Central memory CD8-positive, alpha-beta T cell (primary cell): Measurements from ENCODE around the gene C14orf132.

Experiments
- ATAC-seq: fragments of 150-1000 bp; cut with Tn5 transposase; replicated peaks from 2 replicates; pipeline ENCODE4 v1.10.0; 2022; ENCODE audit warnings: mild to moderate bottlenecking, moderate FRiP score, moderate number of reproducible peaks; ENCODE audit not compliant: poor library complexity, severe bottlenecking; ENCODE audit errors: extremely low read depth
- DNase-seq, 2 donors: peaks; one replicate each; pipeline ENCODE4 v3.0.0; 2021; ENCODE audit warnings: low spot score in 2 of 2
- H3K27ac Mint-ChIP-seq: one replicate; pipeline ENCODE4 v1.8.0; 2022; ENCODE audit warnings: low read depth, mild to moderate bottlenecking, moderate library complexity, mixed read lengths
- H3K27me3 Mint-ChIP-seq: one replicate; pipeline ENCODE4 v1.8.0; 2022; ENCODE audit warnings: mixed read lengths
- H3K36me3 Mint-ChIP-seq: one replicate; pipeline ENCODE4 v1.8.0; 2022; ENCODE audit warnings: mild to moderate bottlenecking, moderate library complexity, mixed read lengths; ENCODE audit not compliant: insufficient read depth
- H3K4me1 Mint-ChIP-seq: one replicate; pipeline ENCODE4 v1.8.0; 2022; ENCODE audit warnings: mixed read lengths
- H3K4me3 Mint-ChIP-seq: one replicate; pipeline ENCODE4 v1.8.0; 2022; ENCODE audit warnings: mild to moderate bottlenecking, moderate library complexity, mixed read lengths
- H3K9me3 Mint-ChIP-seq: one replicate; pipeline ENCODE4 v1.8.0; 2022; ENCODE audit warnings: mixed read lengths

C14orf132 gene

GRCh38 chr14:96027431-96028355, 11.5 kb upstream of the C14orf132 start:
- Mint-ChIP-seq H3K4me3 (no peak overlapping the region), H3K9me3 (no peaks in the 10 kb centered on the region), H3K27ac (no peak overlapping the region), H3K36me3 (no peaks in the 10 kb centered on the region), H3K4me1 (no peaks in the 10 kb centered on the region), H3K27me3 (peaks cover 60% of the 10 kb centered on the region)
- no peak for ATAC-seq
- no peak for DNase-seq

GRCh38 chr14:96029089-96029645, 10.0 kb upstream of the C14orf132 start:
- no peaks in the 10 kb centered on the region for H3K36me3 Mint-ChIP-seq
- peaks cover 61% of the 10 kb centered on the region for H3K27me3 Mint-ChIP-seq
- ATAC-seq: no peak
- H3K4me1 Mint-ChIP-seq: no peaks in the 10 kb centered on the region
- H3K4me3 Mint-ChIP-seq: no peak overlapping the region
- H3K9me3 Mint-ChIP-seq: no peaks in the 10 kb centered on the region
- no peak for DNase-seq
- H3K27ac Mint-ChIP-seq: no peak overlapping the region

- Mint-ChIP-seq H3K9me3 (no peaks in the 10 kb centered on the region), H3K36me3 (no peaks in the 10 kb centered on the region), H3K4me1 (no peaks in the 10 kb centered on the region), H3K4me3 (no peak overlapping the region), H3K27me3 (peaks cover 60% of the 10 kb centered on the region), H3K27ac (no peak overlapping the region)
- ATAC-seq (no peak), DNase-seq (no peak)
Measured at GRCh38 chr14:96030108-96030760, 8.9 kb upstream of the C14orf132 start.

- ATAC-seq: no peak
- no peak for DNase-seq
- peaks cover 62% of the 10 kb centered on the region for H3K27me3 Mint-ChIP-seq
- no peaks in the 10 kb centered on the region for H3K4me1 Mint-ChIP-seq
- no peak overlapping the region for H3K4me3 Mint-ChIP-seq
- no peak overlapping the region for H3K27ac Mint-ChIP-seq
- H3K9me3 Mint-ChIP-seq: no peaks in the 10 kb centered on the region
- H3K36me3 Mint-ChIP-seq: no peaks in the 10 kb centered on the region
Measured at GRCh38 chr14:96031691-96032090, 7.5 kb upstream of the C14orf132 start.

- ATAC-seq (no peak), DNase-seq (no peak)
- H3K4me1 Mint-ChIP-seq: peaks cover 13% of the 10 kb centered on the region
- H3K4me3 Mint-ChIP-seq: no peak overlapping the region
- peaks cover 2% of the 10 kb centered on the region for H3K36me3 Mint-ChIP-seq
- H3K9me3 Mint-ChIP-seq: no peaks in the 10 kb centered on the region
- H3K27ac Mint-ChIP-seq: no peak overlapping the region
- peaks cover 75% of the 10 kb centered on the region for H3K27me3 Mint-ChIP-seq
Measured at GRCh38 chr14:96035456-96035855, 3.7 kb upstream of the C14orf132 start.

- no peak overlapping the region for H3K27ac Mint-ChIP-seq
- peaks cover 13% of the 10 kb centered on the region for H3K4me1 Mint-ChIP-seq
- H3K27me3 Mint-ChIP-seq: peaks cover 77% of the 10 kb centered on the region
- H3K36me3 Mint-ChIP-seq: peaks cover 2% of the 10 kb centered on the region
- peak overlapping the region; percentile 59 for H3K4me3 Mint-ChIP-seq
- DNase-seq (no peak), ATAC-seq (no peak)
- no peaks in the 10 kb centered on the region for H3K9me3 Mint-ChIP-seq
Measured at GRCh38 chr14:96037891-96038557, 1.1 kb upstream of the C14orf132 start.

- DNase-seq: no peak
- H3K36me3 Mint-ChIP-seq: peaks cover 2% of the 10 kb centered on the region
- H3K4me1 Mint-ChIP-seq: peaks cover 13% of the 10 kb centered on the region
- no peak overlapping the region for H3K27ac Mint-ChIP-seq
- no peaks in the 10 kb centered on the region for H3K9me3 Mint-ChIP-seq
- H3K27me3 Mint-ChIP-seq: peaks cover 83% of the 10 kb centered on the region
- H3K4me3 Mint-ChIP-seq: peak overlapping the region; percentile 59
- ATAC-seq: no peak
Measured at GRCh38 chr14:96038558-96038919, 623 bp upstream of the C14orf132 start.

GRCh38 chr14:96039633-96040311, 610 bp downstream of the C14orf132 start:
- no peak for ATAC-seq
- peaks cover 87% of the 10 kb centered on the region for H3K27me3 Mint-ChIP-seq

GRCh38 chr14:96040828-96041371, 1.7 kb downstream of the C14orf132 start:
- Mint-ChIP-seq H3K27ac (no peak overlapping the region), H3K4me3 (no peak overlapping the region), H3K27me3 (peaks cover 85% of the 10 kb centered on the region), H3K4me1 (peaks cover 13% of the 10 kb centered on the region), H3K9me3 (no peaks in the 10 kb centered on the region), H3K36me3 (peaks cover 2% of the 10 kb centered on the region)
- ATAC-seq: no peak
- DNase-seq: no peak

More at GRCh38 chr14:96039633-96040311, 610 bp downstream of the C14orf132 start:
- no peak for DNase-seq
- peaks cover 13% of the 10 kb centered on the region for H3K4me1 Mint-ChIP-seq
- peak overlapping the region; percentile 59 for H3K4me3 Mint-ChIP-seq
- peaks cover 2% of the 10 kb centered on the region for H3K36me3 Mint-ChIP-seq
- H3K27ac Mint-ChIP-seq: no peak overlapping the region
- H3K9me3 Mint-ChIP-seq: no peaks in the 10 kb centered on the region

- peaks cover 13% of the 10 kb centered on the region for H3K4me1 Mint-ChIP-seq
Measured at GRCh38 chr14:96042248-96042930, 3.2 kb downstream of the C14orf132 start.

GRCh38 chr14:96046630-96047029, 7.5 kb downstream of the C14orf132 start:
- Mint-ChIP-seq H3K27ac (no peak overlapping the region), H3K9me3 (no peaks in the 10 kb centered on the region), H3K27me3 (peaks cover 50% of the 10 kb centered on the region), H3K4me3 (no peak overlapping the region), H3K36me3 (no peaks in the 10 kb centered on the region), H3K4me1 (no peaks in the 10 kb centered on the region)
- no peak for DNase-seq
- ATAC-seq: no peak

More at GRCh38 chr14:96042248-96042930, 3.2 kb downstream of the C14orf132 start:
- ATAC-seq: no peak
- H3K27me3 Mint-ChIP-seq: peaks cover 71% of the 10 kb centered on the region
- no peak overlapping the region for H3K27ac Mint-ChIP-seq
- no peak overlapping the region for H3K4me3 Mint-ChIP-seq
- H3K36me3 Mint-ChIP-seq: peaks cover 2% of the 10 kb centered on the region
- no peaks in the 10 kb centered on the region for H3K9me3 Mint-ChIP-seq
- DNase-seq: no peak
